Neural progenitor cell (in vitro differentiated cells): ENCODE data around the gene BCAR1. TPM values are rescaled to one million over a fixed set of nuclear protein-coding genes. Genes with fewer than 3 reads are reported as not detected.
A peak's percentile ranks its signal among the peaks of the same experiment; 100 is the strongest.

Source experiments
- DNase-seq: peaks from one replicate; pipeline ENCODE4 v3.0.0-alpha.2; 2016; ENCODE audit warnings: low spot score
- H2AFZ ChIP-seq: fragments of 200-600 bp; sonication (generic); replicated peaks from 2 replicates; pipeline ENCODE4 v1.6.1; 2016; ENCODE audit warnings: antibody characterized with exemption
- H3F3A ChIP-seq: fragments of 200-600 bp; sonication (generic); 2 replicates; pipeline ENCODE4 v1.6.1; 2016; ENCODE audit warnings: antibody characterized with exemption, low read depth
- H3K27ac ChIP-seq: fragments of 200-600 bp; sonication (generic); 2 replicates; pipeline ENCODE4 v1.5.1; 2016; ENCODE audit warnings: mild to moderate bottlenecking
- H3K27me3 ChIP-seq: fragments of 200-600 bp; sonication (generic); 2 replicates; pipeline ENCODE4 v1.6.1; 2016; ENCODE audit warnings: mild to moderate bottlenecking, moderate library complexity
- H3K36me3 ChIP-seq: fragments of 200-600 bp; sonication (generic); 2 replicates; pipeline ENCODE4 v1.5.1; 2016
- H3K4me1 ChIP-seq: fragments of 200-600 bp; sonication (generic); 2 replicates; pipeline ENCODE4 v1.6.1; 2016; ENCODE audit warnings: mixed run types
- H3K4me2 ChIP-seq: fragments of 200-600 bp; sonication (generic); 2 replicates; pipeline ENCODE4 v1.6.1; 2016
- H3K4me3 ChIP-seq: fragments of 200-600 bp; sonication (generic); 2 replicates; pipeline ENCODE4 v1.5.1; 2016
- H3K79me2 ChIP-seq: fragments of 200-600 bp; sonication (generic); 2 replicates; pipeline ENCODE4 v1.6.1; 2016; ENCODE audit warnings: low read depth
- H3K9ac ChIP-seq: fragments of 200-600 bp; sonication (generic); 2 replicates; pipeline ENCODE4 v1.6.1; 2016
- H3K9me3 ChIP-seq: fragments of 200-600 bp; sonication (generic); 2 replicates; pipeline ENCODE4 v1.5.1; 2016; ENCODE audit warnings: low read depth
- H4K20me1 ChIP-seq: fragments of 200-600 bp; sonication (generic); 2 replicates; pipeline ENCODE4 v1.6.1; 2016; ENCODE audit warnings: low read depth
- H3K27ac Mint-ChIP-seq: 3 replicates; pipeline ENCODE4 v1.8.0; 2021; ENCODE audit warnings: mixed read lengths
- H3K27me3 Mint-ChIP-seq: 2 replicates; pipeline ENCODE4 v1.8.0; 2022; ENCODE audit warnings: low read depth, mild to moderate bottlenecking, inconsistent platforms, moderate library complexity, mixed read lengths; ENCODE audit not compliant: insufficient read depth
- H3K36me3 Mint-ChIP-seq: 3 replicates; pipeline ENCODE4 v1.8.0; 2021; ENCODE audit warnings: mixed read lengths
- H3K4me1 Mint-ChIP-seq: 3 replicates; pipeline ENCODE4 v1.8.0; 2021; ENCODE audit warnings: mixed read lengths
- H3K4me3 Mint-ChIP-seq: 3 replicates; pipeline ENCODE4 v1.8.0; 2021; ENCODE audit warnings: mild to moderate bottlenecking, moderate library complexity, mixed read lengths
- H3K9me3 Mint-ChIP-seq: 3 replicates; pipeline ENCODE4 v1.8.0; 2020; ENCODE audit warnings: mixed read lengths
- CTCF ChIP-seq: fragments of 200-600 bp; sonication (generic); IDR thresholded peaks from 2 replicates; pipeline ENCODE4 v1.5.1; 2017; ENCODE audit warnings: antibody characterized with exemption, mild to moderate bottlenecking
- EZH2 ChIP-seq: fragments of 200-600 bp; sonication (generic); IDR thresholded peaks from 2 replicates; pipeline ENCODE4 v1.6.1; 2017; ENCODE audit warnings: antibody characterized with exemption, mild to moderate bottlenecking, moderate library complexity
- EZH2phosphoT487 ChIP-seq: fragments of 200-600 bp; sonication (generic); IDR thresholded peaks from 2 replicates; pipeline ENCODE4 v1.6.1; 2017; ENCODE audit warnings: antibody characterized with exemption
- total RNA-seq: library from RNA; depleted of rRNA; stranded (reverse); fragments of >200 nt; gene quantifications from 2 replicates; pipeline ENCODE4 v1.2.3, GENCODE V29; 2015; ENCODE audit warnings: low replicate concordance

Gene BCAR1
- total RNA-seq, 1 donor from 2014 or later, result 10.9 TPM

- Mint-ChIP-seq H3K4me1 (no peaks in the 10 kb centered on the region), H3K36me3 (no peaks in the 10 kb centered on the region), H3K27ac (no peak overlapping the region), H3K4me3 (no peak overlapping the region), H3K27me3 (no peaks in the 10 kb centered on the region), H3K9me3 (peaks cover 7% of the 10 kb centered on the region)
- H3K36me3 ChIP-seq, result no peaks in the 10 kb centered on the region
- no peaks in the 10 kb centered on the region for H3K9me3 ChIP-seq
- no peaks in the 10 kb centered on the region for H3K79me2 ChIP-seq
- H3K27ac ChIP-seq, result no peak overlapping the region
- H2AFZ ChIP-seq, result no peak overlapping the region
- DNase-seq, result no peak
- no peaks in the 10 kb centered on the region for H3K4me1 ChIP-seq
- TF ChIP-seq EZH2phosphoT487, result no peak
- TF ChIP-seq EZH2, result no peak
- no peak for TF ChIP-seq CTCF
- H3K4me2 ChIP-seq, result no peak overlapping the region
- H3K9ac ChIP-seq, result no peak overlapping the region
- H3F3A ChIP-seq, result no peaks in the 10 kb centered on the region
- no peaks in the 10 kb centered on the region for H4K20me1 ChIP-seq
- H3K27me3 ChIP-seq, result no peaks in the 10 kb centered on the region
- H3K4me3 ChIP-seq, result no peak overlapping the region
Measured at GRCh38 chr16:75196836-75197235, 54.6 kb downstream of the BCAR1 start.

- H3K27me3 ChIP-seq, result no peaks in the 10 kb centered on the region
- Mint-ChIP-seq H3K27me3 (no peaks in the 10 kb centered on the region), H3K4me1 (no peaks in the 10 kb centered on the region), H3K36me3 (no peaks in the 10 kb centered on the region), H3K4me3 (no peak overlapping the region), H3K9me3 (peaks cover 7% of the 10 kb centered on the region), H3K27ac (peak overlapping the region; percentile 75)
- H3K79me2 ChIP-seq, result no peaks in the 10 kb centered on the region
- no peak overlapping the region for H3K27ac ChIP-seq
- no peak overlapping the region for H2AFZ ChIP-seq
- H3K4me1 ChIP-seq, result no peaks in the 10 kb centered on the region
- H3K4me2 ChIP-seq, result no peak overlapping the region
- no peaks in the 10 kb centered on the region for H3F3A ChIP-seq
- H3K4me3 ChIP-seq, result no peak overlapping the region
- H3K9ac ChIP-seq, result no peak overlapping the region
- no peak for TF ChIP-seq EZH2phosphoT487
- TF ChIP-seq CTCF, result no peak
- no peak for TF ChIP-seq EZH2
- H4K20me1 ChIP-seq, result no peaks in the 10 kb centered on the region
- H3K36me3 ChIP-seq, result no peaks in the 10 kb centered on the region
- no peak for DNase-seq
- no peaks in the 10 kb centered on the region for H3K9me3 ChIP-seq
Measured at GRCh38 chr16:75195811-75196790, 55.3 kb downstream of the BCAR1 start.

- Histone ChIP-seq H4K20me1 (no peaks in the 10 kb centered on the region), H3K36me3 (no peaks in the 10 kb centered on the region), H3K9me3 (no peaks in the 10 kb centered on the region), H3K4me1 (no peaks in the 10 kb centered on the region), H3K9ac (no peak overlapping the region), H3K27me3 (no peaks in the 10 kb centered on the region), H3K4me2 (no peak overlapping the region), H3K27ac (no peak overlapping the region), H2AFZ (no peak overlapping the region), H3F3A (no peaks in the 10 kb centered on the region), H3K4me3 (no peak overlapping the region), H3K79me2 (no peaks in the 10 kb centered on the region)
- peaks cover 7% of the 10 kb centered on the region for H3K9me3 Mint-ChIP-seq
- no peak overlapping the region for H3K27ac Mint-ChIP-seq
- no peak for TF ChIP-seq EZH2
- TF ChIP-seq EZH2phosphoT487, result no peak
- no peak for TF ChIP-seq CTCF
- H3K4me1 Mint-ChIP-seq, result no peaks in the 10 kb centered on the region
- H3K27me3 Mint-ChIP-seq, result no peaks in the 10 kb centered on the region
- no peak for DNase-seq
- H3K4me3 Mint-ChIP-seq, result no peak overlapping the region
- H3K36me3 Mint-ChIP-seq, result no peaks in the 10 kb centered on the region
Measured at GRCh38 chr16:75193730-75194444, 57.5 kb downstream of the BCAR1 start.
